A673 (cell line): ENCODE measurements around the gene DROSHA.

ENCODE experiments used
- EZH2 ChIP-seq: fragments of 200-600 bp; sonication (generic); IDR thresholded peaks from 2 replicates; pipeline ENCODE4 v1.6.1; 2017; ENCODE audit warnings: borderline replicate concordance, low read depth, mild to moderate bottlenecking, mixed read lengths, antibody characterized with exemption, low read length; ENCODE audit not compliant: poor library complexity, severe bottlenecking
- TF ChIP-seq, protein P1 (sequence below): fragments of 300-800, 200-600 bp; sonication (generic); conservative IDR thresholded peaks from 2 replicates; pipeline ENCODE4 v1.5.1; 2017; ENCODE audit warnings: low read depth, mild to moderate bottlenecking, antibody characterized with exemption, low read length, moderate library complexity, mixed read lengths

DNA sequence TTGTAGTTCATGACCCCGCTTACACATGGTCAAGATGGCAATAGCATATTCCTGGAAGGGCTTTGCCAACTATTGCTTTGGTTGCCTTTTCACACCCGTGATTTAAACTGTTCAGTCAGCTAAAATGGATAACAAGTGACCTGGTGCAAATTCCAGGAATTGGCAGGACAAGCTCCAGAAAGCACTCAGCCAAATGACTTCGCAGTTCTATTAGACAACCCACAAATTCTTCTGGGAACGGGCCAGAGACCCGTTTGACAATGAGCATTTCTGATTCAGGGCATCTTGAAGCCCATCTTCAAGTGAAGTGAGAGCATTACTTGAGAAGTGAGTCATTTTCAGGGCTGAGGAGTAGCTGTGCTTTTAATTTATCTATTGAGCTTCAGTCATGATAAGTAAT lies 165.0 kb downstream of the DROSHA start:
- TF ChIP-seq, protein P1, sequence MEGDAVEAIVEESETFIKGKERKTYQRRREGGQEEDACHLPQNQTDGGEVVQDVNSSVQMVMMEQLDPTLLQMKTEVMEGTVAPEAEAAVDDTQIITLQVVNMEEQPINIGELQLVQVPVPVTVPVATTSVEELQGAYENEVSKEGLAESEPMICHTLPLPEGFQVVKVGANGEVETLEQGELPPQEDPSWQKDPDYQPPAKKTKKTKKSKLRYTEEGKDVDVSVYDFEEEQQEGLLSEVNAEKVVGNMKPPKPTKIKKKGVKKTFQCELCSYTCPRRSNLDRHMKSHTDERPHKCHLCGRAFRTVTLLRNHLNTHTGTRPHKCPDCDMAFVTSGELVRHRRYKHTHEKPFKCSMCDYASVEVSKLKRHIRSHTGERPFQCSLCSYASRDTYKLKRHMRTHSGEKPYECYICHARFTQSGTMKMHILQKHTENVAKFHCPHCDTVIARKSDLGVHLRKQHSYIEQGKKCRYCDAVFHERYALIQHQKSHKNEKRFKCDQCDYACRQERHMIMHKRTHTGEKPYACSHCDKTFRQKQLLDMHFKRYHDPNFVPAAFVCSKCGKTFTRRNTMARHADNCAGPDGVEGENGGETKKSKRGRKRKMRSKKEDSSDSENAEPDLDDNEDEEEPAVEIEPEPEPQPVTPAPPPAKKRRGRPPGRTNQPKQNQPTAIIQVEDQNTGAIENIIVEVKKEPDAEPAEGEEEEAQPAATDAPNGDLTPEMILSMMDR = no peak
- no peak for TF ChIP-seq EZH2
